Activated CD4-positive, alpha-beta T cell treated with anti-CD3 and anti-CD28 coated beads, Interleukin-2, amount 50 U/mL, for 16 hours (primary cell): ENCODE measurements around the gene HIVEP2.

Source experiments
- DNase-seq: peaks from one replicate; pipeline ENCODE4 v3.0.0-alpha.2; 2020

HIVEP2 gene

GRCh38 chr6:142728364-142728763 lies 216.6 kb downstream of the HIVEP2 start:
- no peak for DNase-seq

GRCh38 chr6:142726616-142727015 lies 218.4 kb downstream of the HIVEP2 start:
- no peak for DNase-seq

- DNase-seq = no peak
These were observed 219.8 kb downstream of the HIVEP2 start for GRCh38 chr6:142725024-142725770.

GRCh38 chr6:142722841-142723240 lies 222.1 kb downstream of the HIVEP2 start:
- DNase-seq = no peak

GRCh38 chr6:142722012-142722411 lies 223.0 kb downstream of the HIVEP2 start:
- DNase-seq = no peak

- DNase-seq = no peak
These were observed 223.6 kb downstream of the HIVEP2 start for GRCh38 chr6:142721215-142721920.

GRCh38 chr6:142718667-142719191 lies 226.2 kb downstream of the HIVEP2 start:
- no peak for DNase-seq

- no peak for DNase-seq
These were observed 228.9 kb downstream of the HIVEP2 start for GRCh38 chr6:142716097-142716496.

- no peak for DNase-seq
These were observed 229.8 kb downstream of the HIVEP2 start for GRCh38 chr6:142714951-142715785.

- DNase-seq = no peak
These were observed 231.0 kb downstream of the HIVEP2 start for GRCh38 chr6:142713959-142714358.

- DNase-seq = no peak
These were observed 232.7 kb downstream of the HIVEP2 start for GRCh38 chr6:142712231-142712630.

- DNase-seq = no peak
These were observed 236.3 kb downstream of the HIVEP2 start for GRCh38 chr6:142708651-142709050.

GRCh38 chr6:142707255-142707654 lies 237.7 kb downstream of the HIVEP2 start:
- no peak for DNase-seq

- DNase-seq = no peak
These were observed 238.8 kb downstream of the HIVEP2 start for GRCh38 chr6:142706210-142706609.

- no peak for DNase-seq
These were observed 239.9 kb downstream of the HIVEP2 start for GRCh38 chr6:142705054-142705453.

GRCh38 chr6:142702501-142703460 lies 242.2 kb downstream of the HIVEP2 start:
- DNase-seq = no peak
